Ascending aorta (tissue), 2 donors: ENCODE results near the gene SLC6A6. TPM values are rescaled to one million over a fixed set of nuclear protein-coding genes. Genes with fewer than 3 reads are reported as not detected.

Experiments used
- DNase-seq, 2 donors: peaks; one replicate each; pipeline ENCODE4 v3.0.0-alpha.2; 2019; ENCODE audit warnings: low spot score in 2 of 2
- H3K27ac ChIP-seq, 2 donors: fragments of 200-600 bp; sonication (generic); one replicate each; pipeline ENCODE4 v1.5.1; 2016 to 2017; ENCODE audit warnings: mild to moderate bottlenecking in 1 of 2
- H3K27me3 ChIP-seq: fragments of 200-600 bp; sonication (generic); one replicate; pipeline ENCODE4 v1.5.1; 2017
- H3K36me3 ChIP-seq, 2 donors: fragments of 200-600 bp; sonication (generic); one replicate each; pipeline ENCODE4 v1.5.1; 2016
- H3K4me1 ChIP-seq, 2 donors: fragments of 200-600 bp; sonication (generic); one replicate each; pipeline ENCODE4 v1.5.1; 2016 to 2017; ENCODE audit warnings: mild to moderate bottlenecking in 1 of 2
- H3K4me3 ChIP-seq, 2 donors: fragments of 200-600 bp; sonication (generic); one replicate each; pipeline ENCODE4 v1.5.1; 2016 to 2017; ENCODE audit warnings: mild to moderate bottlenecking in 1 of 2
- H3K9me3 ChIP-seq, 2 donors: fragments of 200-600 bp; sonication (generic); one replicate each; pipeline ENCODE4 v1.5.1; 2016
- CTCF ChIP-seq, 3 experiments: fragments of 200-600 bp in 2 of 3; fragments of 450-650 bp in 1 of 3; sonication (generic) in 2 of 3; IDR thresholded peaks; one replicate each; pipeline ENCODE4 v1.5.1; 2016 to 2019; ENCODE audit warnings: antibody characterized with exemption in 3 of 3, mild to moderate bottlenecking in 1 of 3, moderate library complexity in 1 of 3
- intact Hi-C: fragments of 100-400 bp; cut with DNase I; formaldehyde crosslinking; loops from one replicate; pipeline ENCODE4 v1.15.1; 2023
- total RNA-seq: library from RNA; depleted of rRNA; stranded (reverse); fragments of >200 nt; gene quantifications from one replicate; pipeline ENCODE4 v1.1.0, GENCODE V29; 2016

The SLC6A6 gene
- total RNA-seq, 1 donor from 2014 or later = 78.1 TPM

GRCh38 chr3:14538451-14539088, 136.2 kb downstream of the SLC6A6 start:
- no peaks in the 10 kb centered on the region for H3K36me3 ChIP-seq
- no peaks in the 10 kb centered on the region for H3K27me3 ChIP-seq
- intact Hi-C loops = no loop called here
- no peak for TF ChIP-seq CTCF (IDR thresholded peaks at IDR 0.05)
- no peak overlapping the region for H3K27ac ChIP-seq
- no peaks in the 10 kb centered on the region for H3K4me1 ChIP-seq
- no peak for DNase-seq
- H3K9me3 ChIP-seq = no peaks in the 10 kb centered on the region
- H3K4me3 ChIP-seq = no peak overlapping the region

Other genes with a start within 250 kb of the SLC6A6 start
- gene XPC, start 224.0 kb upstream of the SLC6A6 start, total RNA-seq = 48.9 TPM
- gene LSM3, start 223.8 kb upstream of the SLC6A6 start, total RNA-seq = 3.9 TPM
- 0.21 TPM for gene GRIP2, start 137.7 kb downstream of the SLC6A6 start, total RNA-seq
- gene CCDC174, start 249.2 kb downstream of the SLC6A6 start, total RNA-seq = 5.5 TPM